COLO829 (cell line): ENCODE data around the gene ZBTB32.

ENCODE experiments used
- DNase-seq: peaks from one replicate; pipeline ENCODE4 v3.0.0; 2012; ENCODE audit warnings: low spot score

ZBTB32 gene

DNA sequence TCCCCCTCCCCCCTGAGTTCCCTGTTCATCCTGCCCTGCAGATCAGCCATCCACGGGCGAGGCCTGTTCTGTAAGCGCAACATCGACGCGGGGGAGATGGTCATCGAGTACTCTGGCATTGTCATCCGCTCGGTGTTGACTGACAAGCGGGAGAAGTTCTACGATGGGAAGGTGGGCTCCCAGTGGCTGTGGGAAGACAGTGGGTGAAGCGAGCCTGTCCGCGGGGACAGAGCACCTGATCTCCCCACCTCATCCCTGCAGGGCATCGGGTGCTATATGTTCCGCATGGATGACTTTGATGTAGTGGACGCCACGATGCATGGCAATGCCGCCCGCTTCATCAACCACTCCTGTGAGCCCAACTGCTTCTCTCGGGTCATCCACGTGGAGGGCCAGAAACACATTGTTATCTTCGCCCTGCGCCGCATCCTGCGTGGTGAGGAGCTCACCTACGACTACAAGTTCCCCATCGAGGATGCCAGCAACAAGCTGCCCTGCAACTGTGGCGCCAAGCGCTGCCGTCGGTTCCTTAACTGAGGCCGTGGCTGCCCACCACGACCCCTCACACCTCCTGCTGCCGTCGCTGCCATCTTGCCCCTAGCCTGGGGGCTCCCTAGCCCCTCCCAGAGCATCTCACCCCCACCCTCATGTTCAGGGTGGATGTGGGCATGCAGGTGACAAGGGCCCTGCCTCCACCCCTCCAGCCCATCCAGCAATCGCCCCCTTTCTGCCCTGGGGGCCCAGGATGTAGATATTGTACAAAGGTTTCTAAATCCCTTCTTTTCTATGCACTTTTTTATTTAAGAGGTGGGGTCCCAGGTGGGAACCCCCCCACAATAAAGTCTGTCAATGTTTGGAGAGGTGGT is 33.9 kb downstream of the ZBTB32 start:
- DNase-seq, result no peak

DNA sequence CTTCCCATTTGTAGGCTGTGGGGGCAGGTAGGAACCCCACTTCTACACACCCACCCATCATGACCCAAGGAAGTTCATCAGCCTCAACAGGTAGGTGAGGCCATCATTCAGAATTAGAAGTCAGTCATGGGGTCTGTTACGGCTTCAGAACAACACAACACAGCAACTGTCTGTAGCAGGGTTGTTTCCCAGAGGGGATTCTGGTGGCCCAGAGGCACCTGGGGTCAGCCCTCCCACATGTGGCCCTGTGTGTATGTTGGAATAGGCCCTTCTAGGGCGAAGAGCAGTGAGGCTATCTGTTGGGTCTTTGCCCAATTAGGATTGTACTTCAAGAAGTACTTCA is 34.5 kb downstream of the ZBTB32 start:
- no peak for DNase-seq

DNA sequence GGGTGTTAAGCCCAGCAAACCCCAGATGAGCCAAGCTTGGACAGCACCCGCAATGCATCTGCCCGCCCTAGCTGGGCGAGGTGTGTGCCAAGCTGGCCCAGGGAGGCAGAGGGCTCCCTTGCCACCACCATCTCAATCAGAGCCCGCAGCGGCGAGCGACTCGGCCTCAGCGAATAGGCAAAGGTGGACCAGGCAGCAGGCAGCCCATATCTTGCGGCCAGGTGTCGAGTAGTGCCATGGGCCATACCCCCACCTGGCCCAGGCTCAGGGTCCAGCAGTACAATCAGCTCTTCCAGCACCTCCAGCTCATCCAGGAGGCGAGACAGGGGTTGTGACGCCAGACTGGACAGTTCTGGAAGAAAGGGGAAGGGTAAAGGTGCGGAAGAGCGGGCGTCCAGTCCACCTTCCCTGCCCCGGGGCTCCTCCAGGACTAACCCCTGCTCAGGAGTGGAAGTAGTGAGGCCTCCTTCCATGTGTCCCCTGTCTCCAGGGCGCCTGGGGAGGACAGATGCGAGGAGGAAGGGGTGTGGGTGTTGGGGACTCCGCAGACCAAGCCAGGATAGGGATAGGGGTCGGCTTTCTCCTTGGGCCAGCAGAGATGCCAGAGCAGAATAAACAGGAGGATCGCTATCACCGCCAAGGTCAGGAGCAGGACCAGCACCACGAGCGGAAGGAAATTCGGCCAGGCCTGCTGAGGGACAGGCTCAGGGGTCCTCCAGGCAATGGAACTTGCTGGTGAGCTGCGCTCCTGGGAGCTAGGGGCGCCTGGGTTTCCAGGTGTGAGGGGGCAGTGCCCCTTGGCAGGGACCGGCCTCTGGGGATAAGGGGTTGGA is 35.1 kb downstream of the ZBTB32 start:
- DNase-seq, result no peak

DNA sequence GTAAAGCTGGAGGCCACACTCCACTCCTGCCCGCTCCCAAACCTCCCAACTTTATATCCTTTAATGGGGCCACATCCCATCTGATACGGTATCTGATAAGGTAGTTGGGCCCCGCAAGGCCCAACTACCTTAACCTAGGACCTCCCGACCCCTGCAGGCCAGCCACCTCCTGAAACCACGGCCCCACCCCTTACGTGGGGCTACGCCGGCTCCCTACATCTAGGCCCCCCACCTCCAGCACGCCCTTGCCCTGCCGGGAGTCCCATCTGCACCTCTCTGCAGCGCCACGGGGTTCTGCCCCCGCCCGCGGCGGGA is 35.7 kb downstream of the ZBTB32 start:
- DNase-seq, result no peak

DNA sequence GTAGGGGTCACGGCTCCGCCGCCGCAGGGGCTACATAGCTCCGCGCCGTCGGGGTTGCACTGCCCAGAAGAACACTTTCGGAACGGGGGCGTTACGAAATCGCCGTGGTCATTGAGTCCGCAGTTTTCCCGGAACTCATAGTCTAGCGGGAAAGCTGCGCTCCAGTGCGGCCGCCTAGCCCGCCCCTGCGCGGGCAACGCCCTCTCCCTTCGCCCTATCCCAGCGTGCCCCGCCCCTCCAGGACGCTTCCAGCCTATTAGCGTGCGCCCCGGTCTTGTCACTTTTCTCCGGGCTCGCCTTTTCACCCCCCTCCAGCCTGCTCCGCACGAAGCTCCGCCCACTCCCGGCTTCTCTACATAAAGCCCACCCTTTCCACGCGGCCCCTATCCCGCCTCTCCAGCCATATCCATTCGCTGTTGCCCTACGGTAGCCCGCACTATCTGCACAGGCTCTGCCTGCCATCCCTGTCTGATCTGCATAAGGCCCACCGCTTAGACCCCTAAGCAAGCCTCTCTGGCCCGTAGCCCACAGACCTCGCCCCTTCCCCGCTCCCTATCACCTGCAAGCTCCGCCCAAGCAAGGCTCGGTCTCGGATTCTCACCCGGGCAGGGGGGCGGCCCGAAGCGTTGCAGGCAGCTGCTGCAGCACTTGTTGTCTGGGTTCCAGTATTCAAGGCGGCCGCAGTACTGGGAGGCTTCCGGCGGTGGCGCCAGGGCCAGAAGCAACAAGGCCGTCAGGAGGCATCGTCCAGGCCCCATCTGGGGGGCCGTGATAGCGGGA is 36.3 kb downstream of the ZBTB32 start:
- peak; percentile 99 for DNase-seq

DNA sequence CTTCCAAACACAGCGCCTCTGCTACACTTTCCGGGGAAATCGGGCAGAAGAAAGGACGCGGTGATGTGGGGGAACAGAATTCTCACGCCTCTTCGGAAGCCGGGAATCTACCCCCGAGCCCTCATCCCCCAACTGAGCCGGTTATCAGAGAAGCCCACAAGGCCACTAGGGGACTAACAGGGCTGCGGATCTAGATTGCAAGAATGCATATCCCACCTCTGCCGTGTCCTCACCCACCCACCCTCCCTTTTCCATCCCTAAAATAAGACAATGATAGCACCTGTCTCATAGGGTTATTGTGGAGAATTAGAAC is 36.8 kb downstream of the ZBTB32 start:
- DNase-seq, result no peak

DNA sequence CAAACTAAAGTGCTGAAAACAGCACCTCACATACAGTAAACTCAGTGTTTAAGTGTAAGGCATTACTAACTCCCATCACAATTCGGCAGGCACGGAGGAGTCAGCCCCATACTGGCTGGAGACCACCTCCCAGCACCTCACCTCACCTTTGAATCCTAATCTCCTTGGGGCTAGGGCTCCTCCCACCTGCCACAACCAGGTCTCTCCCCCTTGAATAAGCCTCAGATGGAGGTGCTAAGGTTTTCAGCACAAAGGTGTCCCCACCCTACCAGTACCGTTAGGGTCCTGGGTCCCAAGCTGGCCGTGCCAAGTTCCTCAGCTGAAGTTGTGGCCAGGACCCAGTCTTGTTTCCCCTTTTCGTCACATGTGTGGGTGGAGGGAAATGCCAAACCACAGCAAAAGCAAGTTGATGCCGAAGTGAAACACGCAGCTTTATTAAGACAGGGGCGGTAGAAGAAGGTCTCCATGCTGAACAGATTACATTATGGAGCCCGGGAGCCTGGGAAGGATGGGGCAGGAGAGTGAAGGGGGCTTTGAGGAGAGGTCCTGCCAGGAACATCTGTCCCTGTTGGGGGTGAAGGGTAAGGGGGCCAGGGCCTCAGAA is 37.9 kb downstream of the ZBTB32 start, which contains the start of gene IGFLR1:
Gene IGFLR1 (minus strand): TSS at position 332 of the 604 bp plus-strand sequence. CDS start 1,272 bp downstream, outside the sequence.
- DNase-seq, result no peak

DNA sequence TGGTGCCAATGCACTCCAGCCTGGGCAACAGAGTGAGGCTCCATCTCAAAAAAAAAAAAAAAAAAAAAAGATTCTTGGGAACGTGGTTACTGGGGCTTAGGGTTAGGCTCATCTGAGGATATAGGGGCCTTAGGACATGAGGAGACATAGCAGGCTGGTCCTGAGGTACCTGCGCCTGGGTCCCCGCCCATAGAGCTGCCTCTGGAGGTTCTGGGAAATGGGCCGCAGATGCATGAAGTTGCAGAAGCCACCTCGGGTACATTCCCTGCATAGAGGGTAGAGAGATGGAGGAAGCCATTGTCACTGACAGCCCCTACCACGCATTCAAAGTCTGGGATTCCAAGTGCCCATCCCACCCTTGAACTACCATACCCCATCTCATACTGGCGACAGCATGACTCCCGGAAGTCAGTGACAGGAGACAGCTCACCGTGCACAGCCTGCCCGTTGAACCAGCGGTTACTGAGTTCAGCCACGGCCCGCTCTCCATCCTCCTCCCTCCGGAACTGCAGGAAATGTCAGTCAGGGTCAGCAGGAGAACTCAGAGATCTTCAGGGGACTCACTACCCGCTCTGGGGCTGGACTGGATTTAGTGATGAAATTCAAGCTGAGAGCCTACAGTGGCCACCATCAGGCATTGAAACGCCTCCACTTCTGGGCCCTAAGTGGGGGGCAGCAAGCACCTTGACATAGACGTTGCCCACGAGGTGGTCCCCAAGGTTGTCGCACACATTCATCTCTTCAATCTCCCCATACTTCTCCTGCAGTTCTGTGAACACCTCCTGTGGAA is 39.5 kb downstream of the ZBTB32 start:
- no peak for DNase-seq

DNA sequence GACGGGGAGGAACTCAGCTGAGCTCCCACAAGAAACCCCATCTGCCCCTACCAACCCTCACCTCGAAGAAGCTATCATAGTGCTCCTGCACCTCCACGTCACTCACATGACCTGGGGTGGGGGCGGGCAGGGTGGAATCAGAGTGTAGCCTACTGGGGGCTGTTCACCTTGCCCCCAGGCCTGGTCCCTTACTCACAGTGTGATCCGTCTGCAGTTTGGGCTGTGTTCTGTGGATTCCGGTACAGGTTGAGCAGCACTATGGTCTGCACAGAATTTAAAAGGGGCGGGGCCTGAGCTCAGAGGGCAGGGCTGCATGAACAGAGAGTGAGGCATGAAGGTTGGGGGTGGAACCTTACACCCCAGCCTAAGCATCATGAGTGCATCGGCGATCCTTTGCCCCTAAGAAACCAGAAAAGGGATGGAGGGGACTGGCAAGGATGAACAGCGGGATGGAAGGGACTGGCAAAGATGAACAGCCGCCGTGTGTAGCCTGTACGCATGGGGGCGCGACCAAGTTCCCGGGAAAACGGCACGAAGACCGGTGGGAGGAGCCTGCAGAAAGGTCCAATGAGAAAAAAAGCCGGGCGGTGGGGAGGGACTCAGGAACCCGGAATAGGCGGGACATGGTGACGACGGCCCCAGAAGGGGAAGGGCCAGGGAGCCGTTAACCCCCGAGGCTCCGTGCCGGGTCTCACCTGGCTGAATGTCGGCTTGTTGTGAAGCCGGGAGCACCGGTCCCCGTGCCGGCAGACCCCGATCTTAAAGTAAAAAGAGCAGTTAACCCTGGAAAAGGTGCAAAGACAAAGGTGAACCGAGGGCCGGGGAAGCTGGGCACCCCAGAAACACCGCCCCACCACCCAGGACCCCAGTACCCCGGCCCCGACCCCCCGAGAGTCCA is 40.3 kb downstream of the ZBTB32 start:
- peak; percentile 93 for DNase-seq

DNA sequence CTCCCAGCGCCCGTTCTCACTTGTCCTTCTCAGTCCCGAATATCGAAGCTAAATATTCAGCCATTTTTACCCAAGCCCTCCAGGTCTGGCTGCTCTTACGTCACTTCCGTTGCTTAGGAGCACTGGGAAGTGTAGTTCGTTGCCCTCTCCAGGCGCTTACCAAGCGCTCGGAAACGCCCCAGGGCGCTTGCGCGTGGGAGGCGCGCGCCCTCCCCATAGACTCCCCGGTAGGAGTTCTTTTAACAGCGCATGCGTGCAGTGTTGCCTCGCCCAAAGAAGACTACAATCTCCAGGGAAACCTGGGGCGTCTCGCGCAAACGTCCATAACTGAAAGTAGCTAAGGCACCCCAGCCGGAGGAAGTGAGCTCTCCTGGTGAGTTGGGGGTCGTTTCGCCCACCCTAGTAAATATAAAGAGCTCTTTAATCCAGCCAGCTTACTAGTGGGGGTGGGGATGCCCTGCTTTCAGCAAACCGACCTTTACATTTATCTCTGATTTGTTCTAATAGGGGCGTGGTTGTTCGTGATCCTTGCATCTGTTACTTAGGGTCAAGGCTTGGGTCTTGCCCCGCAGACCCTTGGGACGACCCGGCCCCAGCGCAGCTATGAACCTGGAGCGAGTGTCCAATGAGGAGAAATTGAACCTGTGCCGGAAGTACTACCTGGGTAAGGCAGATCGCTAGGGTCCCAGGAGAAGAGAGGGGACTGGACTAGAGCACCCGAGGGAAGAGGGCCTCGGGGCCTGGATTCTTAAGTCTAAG is 41.1 kb downstream of the ZBTB32 start, which contains the start of the genes PSENEN and U2AF1L4:
Gene PSENEN (plus strand): TSS at position 324 of the 759 bp plus-strand sequence. CDS start 280 bp downstream, at position 604.
Gene U2AF1L4 (minus strand): TSS at position 91 of the 759 bp plus-strand sequence. CDS start 27 bp downstream, at position 64.
- peak; percentile 99 for DNase-seq

DNA sequence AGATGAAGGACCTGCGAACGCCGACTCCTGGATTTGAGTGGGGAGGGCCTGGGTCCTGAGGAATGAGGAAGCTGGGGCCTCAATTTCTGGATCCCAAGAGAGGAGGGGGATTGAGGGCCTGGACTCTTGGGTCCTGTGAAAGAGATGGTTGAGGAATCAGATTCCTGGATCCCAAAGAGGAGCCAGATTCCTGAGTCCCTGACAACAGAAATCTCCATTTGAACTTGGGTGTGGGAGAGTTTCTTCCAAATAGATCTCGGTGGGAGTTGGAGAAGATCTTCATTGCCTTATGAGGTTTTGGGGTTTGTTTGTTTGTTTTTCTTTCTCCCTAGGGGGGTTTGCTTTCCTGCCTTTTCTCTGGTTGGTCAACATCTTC is 41.7 kb downstream of the ZBTB32 start:
- DNase-seq, result no peak

DNA sequence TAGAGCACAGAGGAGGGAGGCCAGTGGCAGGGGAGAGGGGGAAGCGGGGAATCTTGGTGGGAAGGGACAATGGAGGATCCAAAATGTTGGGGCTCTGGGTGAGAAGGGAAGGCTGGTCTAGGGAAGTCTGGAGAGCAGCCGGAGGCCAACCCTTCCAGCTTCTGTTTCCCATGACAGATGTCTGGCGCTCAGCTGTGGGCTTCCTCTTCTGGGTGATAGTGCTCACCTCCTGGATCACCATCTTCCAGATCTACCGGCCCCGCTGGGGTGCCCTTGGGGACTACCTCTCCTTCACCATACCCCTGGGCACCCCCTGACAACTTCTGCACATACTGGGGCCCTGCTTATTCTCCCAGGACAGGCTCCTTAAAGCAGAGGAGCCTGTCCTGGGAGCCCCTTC is 42.2 kb downstream of the ZBTB32 start:
- DNase-seq, result no peak

DNA sequence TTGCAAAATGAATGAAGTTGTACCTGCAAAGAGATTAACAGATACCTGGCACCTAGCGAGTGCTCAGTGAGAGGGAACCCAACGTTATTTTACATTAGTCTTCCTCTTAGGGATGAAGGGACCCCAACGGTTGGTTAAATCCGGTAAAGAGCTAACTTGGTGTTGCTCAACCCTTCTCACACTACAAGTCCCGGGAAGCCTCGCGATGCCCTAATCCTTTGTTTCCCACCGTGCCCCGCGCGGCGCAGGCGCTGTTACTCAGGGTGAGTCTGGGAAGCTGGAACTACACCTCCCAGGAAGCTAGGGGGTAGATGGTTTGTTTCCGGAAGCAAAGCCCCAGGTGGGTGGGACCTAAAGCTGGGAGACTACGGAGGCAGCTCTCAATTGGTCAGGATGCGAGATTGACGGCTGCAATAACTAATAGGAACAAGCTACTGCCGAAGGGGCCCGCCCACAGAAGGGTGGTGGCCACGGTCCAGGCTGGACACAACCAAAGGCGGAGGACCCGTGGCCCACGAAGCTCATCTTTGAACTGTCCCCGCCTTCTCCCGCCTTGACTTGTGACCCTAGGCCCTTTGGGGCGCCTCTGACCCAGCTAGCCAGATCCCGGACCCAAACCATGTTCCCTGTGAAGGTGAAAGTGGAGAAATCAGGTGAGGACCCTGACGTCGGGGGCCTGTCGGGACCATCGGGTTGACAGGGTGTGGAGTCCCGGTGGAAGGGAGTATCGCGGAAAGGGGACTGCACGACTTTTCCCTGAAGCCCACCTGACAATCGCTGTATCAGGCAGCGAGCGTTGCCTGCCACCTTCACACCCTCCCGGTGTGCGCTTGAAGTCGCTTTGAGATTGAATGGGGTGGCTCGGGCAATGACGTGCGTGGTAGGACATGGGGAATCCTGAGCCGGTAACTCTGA is 44.0 kb downstream of the ZBTB32 start, which contains the start of gene LIN37:
Gene LIN37 (plus strand): TSS at position 471 of the 915 bp plus-strand sequence. CDS start 149 bp downstream, at position 620.
- DNase-seq, result peak; percentile 96

DNA sequence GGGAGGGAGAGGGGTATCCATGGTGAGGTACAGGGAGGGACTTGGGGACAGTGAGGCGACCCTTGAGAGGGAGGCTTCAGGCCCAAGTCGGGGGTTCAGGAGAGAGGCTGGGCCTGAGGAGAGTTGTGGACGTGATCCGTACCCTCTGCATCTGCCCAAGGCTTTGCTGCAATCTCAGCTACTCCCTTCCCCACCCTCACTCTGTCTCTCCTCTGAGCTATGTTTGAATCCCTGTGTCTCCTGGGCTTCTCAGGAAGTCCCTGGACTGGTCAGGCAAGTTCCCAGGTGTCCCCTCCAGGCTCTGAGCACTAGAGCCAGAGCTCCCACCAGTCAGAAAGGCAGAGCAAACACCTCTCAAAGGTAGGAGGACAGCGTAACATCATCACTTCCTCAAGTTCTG is 45.8 kb downstream of the ZBTB32 start:
- no peak for DNase-seq

DNA sequence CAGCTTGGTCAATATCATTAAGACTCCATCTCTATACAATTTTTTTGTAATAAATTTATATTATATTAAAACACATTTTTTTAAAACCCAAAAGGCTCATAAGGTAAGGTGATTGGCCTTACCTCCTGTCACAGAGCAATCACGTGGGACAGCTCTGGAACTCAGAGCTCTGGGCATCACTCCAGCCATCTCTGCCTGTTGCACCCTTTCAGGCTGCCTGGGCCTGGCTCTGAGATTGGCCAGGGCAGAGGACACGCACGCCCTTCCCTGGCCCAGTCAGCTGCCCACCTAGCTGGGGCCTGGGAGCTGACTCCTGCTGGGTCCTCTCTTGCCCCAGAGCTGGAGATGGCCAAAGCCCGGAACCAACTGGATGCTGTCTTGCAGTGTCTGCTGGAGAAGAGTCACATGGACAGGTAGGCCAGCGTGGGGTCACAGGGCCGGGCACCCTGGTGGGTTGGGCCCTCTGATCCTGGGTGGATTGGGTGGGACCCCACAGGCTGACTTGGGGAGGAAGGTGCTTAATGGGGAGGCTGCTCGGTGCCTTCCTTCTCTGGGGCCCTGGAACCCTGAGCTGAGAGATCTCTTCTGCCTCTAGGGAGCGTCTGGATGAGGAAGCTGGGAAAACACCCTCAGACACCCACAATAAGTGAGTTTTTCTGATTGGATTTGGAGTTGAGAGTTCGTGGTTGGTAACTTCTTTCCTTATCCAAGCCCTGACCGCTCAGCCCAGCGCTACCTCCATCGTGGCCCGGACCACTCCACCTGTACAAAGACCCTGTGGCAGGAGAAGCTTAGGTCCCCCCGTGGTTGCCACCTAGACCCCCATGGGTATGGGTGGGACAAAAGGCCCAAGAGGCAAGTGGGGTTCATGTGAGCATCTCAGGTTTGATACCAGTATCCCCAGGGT is 47.7 kb downstream of the ZBTB32 start:
- no peak for DNase-seq

DNA sequence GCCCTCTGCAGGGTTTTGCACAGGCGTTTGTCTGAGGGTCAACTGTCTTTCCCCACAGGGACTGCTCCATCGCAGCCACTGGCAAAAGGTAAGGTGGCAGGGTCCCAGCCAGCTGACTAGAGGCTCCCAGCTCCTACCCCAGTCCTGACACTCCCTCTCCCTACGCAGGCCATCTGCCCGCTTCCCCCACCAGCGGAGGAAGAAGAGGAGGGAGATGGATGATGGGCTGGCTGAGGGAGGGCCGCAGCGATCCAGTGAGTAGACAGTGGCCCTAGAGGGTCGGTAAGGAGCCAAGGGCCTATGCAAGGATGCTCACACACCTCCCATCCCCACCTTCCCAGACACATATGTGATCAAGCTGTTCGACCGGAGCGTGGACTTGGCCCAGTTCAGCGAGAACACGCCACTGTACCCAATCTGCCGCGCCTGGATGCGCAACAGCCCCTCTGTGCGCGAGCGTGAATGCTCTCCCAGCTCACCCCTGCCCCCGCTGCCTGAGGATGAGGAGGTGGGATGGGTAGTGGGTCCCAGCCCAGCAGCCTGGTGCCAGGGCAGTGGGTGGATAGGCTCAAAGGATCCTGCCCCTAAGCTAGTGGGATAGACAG is 48.5 kb downstream of the ZBTB32 start:
- no peak for DNase-seq
